ENCODE data around the gene TECPR2.

GRCh38 chr14:102507081-102507856, 144.5 kb downstream of the TECPR2 start:
- TF ChIP-seq POLR2AphosphoS5 (IDR thresholded peaks at IDR 0.05; ENCODE audit: low read depth, low read length) (no peak), ZNF274 (IDR thresholded peaks at IDR 0.05; ENCODE audit: low read depth, low read length) (no peak)
